H9 (cell line): Measurements from ENCODE around the gene LGALS9C. TPM values are rescaled to one million over a fixed set of nuclear protein-coding genes. Genes with fewer than 3 reads are reported as not detected.
"Not testable (repeated sequence)": the region's sequence is repeated elsewhere in the genome, so short reads cannot be mapped to it uniquely, and the experiment has no call there.

Source experiments
- DNase-seq: peaks from one replicate; pipeline ENCODE4 v3.0.0-alpha.2; 2017
- H2AFZ ChIP-seq: one replicate; pipeline ENCODE4 v1.6.1; 2013; ENCODE audit warnings: mild to moderate bottlenecking, low read length, control low read depth, moderate library complexity
- H2AK5ac ChIP-seq: 2 replicates; pipeline ENCODE4 v1.6.1; 2013; ENCODE audit warnings: low read length, control low read depth, mixed read lengths; ENCODE audit not compliant: insufficient read length
- H2BK120ac ChIP-seq: one replicate; pipeline ENCODE4 v1.6.1; 2013; ENCODE audit warnings: low read depth, mild to moderate bottlenecking, low read length, control low read depth, inconsistent platforms; ENCODE audit not compliant: poor library complexity, severe bottlenecking
- H2BK12ac ChIP-seq: 2 replicates; pipeline ENCODE4 v1.6.1; 2013; ENCODE audit warnings: low read length, control low read depth, mixed read lengths, low read depth; ENCODE audit not compliant: insufficient read length
- H2BK15ac ChIP-seq: 2 replicates; pipeline ENCODE4 v1.6.1; 2013; ENCODE audit warnings: low read depth, low read length, control low read depth
- H2BK20ac ChIP-seq: one replicate; pipeline ENCODE4 v1.6.1; 2013; ENCODE audit warnings: low read depth, mild to moderate bottlenecking, low read length, control low read depth, inconsistent platforms; ENCODE audit not compliant: poor library complexity, severe bottlenecking
- H2BK5ac ChIP-seq: 2 replicates; pipeline ENCODE4 v1.6.1; 2013; ENCODE audit warnings: low read length, control low read depth, mixed read lengths; ENCODE audit not compliant: insufficient read length
- H3K14ac ChIP-seq: 2 replicates; pipeline ENCODE4 v1.6.1; 2013; ENCODE audit warnings: low read length, control low read depth; ENCODE audit not compliant: insufficient read depth
- H3K18ac ChIP-seq: 2 replicates; pipeline ENCODE4 v1.6.1; 2013; ENCODE audit warnings: low read depth, mild to moderate bottlenecking, mixed read lengths, low read length, control low read depth; ENCODE audit not compliant: insufficient read length
- H3K23ac ChIP-seq: 2 replicates; pipeline ENCODE4 v1.6.1; 2013; ENCODE audit warnings: low read length, control low read depth, mixed read lengths, low read depth; ENCODE audit not compliant: insufficient read length
- H3K23me2 ChIP-seq: 2 replicates; pipeline ENCODE4 v1.6.1; 2013; ENCODE audit warnings: low read depth, mild to moderate bottlenecking, mixed read lengths, low read length, control low read depth; ENCODE audit not compliant: insufficient read length, poor library complexity, severe bottlenecking
- H3K27ac ChIP-seq: 2 replicates; pipeline ENCODE4 v1.5.1; 2013; ENCODE audit warnings: low read length, control low read depth, mixed read lengths, low read depth; ENCODE audit not compliant: insufficient read length
- H3K27me3 ChIP-seq: 2 replicates; pipeline ENCODE4 v1.6.1; 2013; ENCODE audit warnings: low read length, control low read depth, inconsistent platforms; ENCODE audit not compliant: insufficient read depth
- H3K4ac ChIP-seq: 2 replicates; pipeline ENCODE4 v1.6.1; 2013; ENCODE audit warnings: low read depth, mild to moderate bottlenecking, control low read depth, inconsistent platforms, low read length, moderate library complexity
- H3K4me1 ChIP-seq: 2 replicates; pipeline ENCODE4 v1.6.1; 2013; ENCODE audit warnings: low read length, control low read depth, inconsistent platforms; ENCODE audit not compliant: insufficient read depth
- H3K4me2 ChIP-seq: 2 replicates; pipeline ENCODE4 v1.6.1; 2013; ENCODE audit warnings: low read length, control low read depth, mixed read lengths; ENCODE audit not compliant: insufficient read length, insufficient read depth
- H3K56ac ChIP-seq: 2 replicates; pipeline ENCODE4 v1.6.1; 2013; ENCODE audit warnings: low read depth, mild to moderate bottlenecking, mixed read lengths, low read length, control low read depth; ENCODE audit not compliant: insufficient read length
- H3K79me1 ChIP-seq: 2 replicates; pipeline ENCODE4 v1.6.1; 2013; ENCODE audit warnings: low read depth, mild to moderate bottlenecking, moderate library complexity, low read length, control low read depth, inconsistent platforms; ENCODE audit not compliant: insufficient read depth, poor library complexity, severe bottlenecking
- H3K79me2 ChIP-seq: 2 replicates; pipeline ENCODE4 v1.6.1; 2013; ENCODE audit warnings: low read length, control low read depth, inconsistent platforms; ENCODE audit not compliant: insufficient read depth
- H3K9ac ChIP-seq: 2 replicates; pipeline ENCODE4 v1.6.1; 2013; ENCODE audit warnings: low read length, control low read depth, mixed read lengths; ENCODE audit not compliant: insufficient read length; ENCODE audit errors: extremely low read depth
- H3K9me3 ChIP-seq: one replicate; pipeline ENCODE4 v1.6.1; 2013; ENCODE audit warnings: low read depth, low read length, inconsistent platforms; ENCODE audit not compliant: control insufficient read depth
- H3T11ph ChIP-seq: one replicate; pipeline ENCODE4 v1.6.1; 2013; ENCODE audit warnings: mild to moderate bottlenecking, low read length, control low read depth, inconsistent platforms
- H4K20me1 ChIP-seq: one replicate; pipeline ENCODE4 v1.6.1; 2013; ENCODE audit not compliant: control insufficient read depth, insufficient read length, insufficient read depth
- H4K5ac ChIP-seq: 2 replicates; pipeline ENCODE4 v1.6.1; 2013; ENCODE audit warnings: low read depth, mild to moderate bottlenecking, mixed read lengths, low read length, control low read depth; ENCODE audit not compliant: insufficient read length
- H4K8ac ChIP-seq: replicated peaks from 2 replicates; pipeline ENCODE4 v1.6.1; 2013; ENCODE audit warnings: low read length, control low read depth, mixed read lengths, low read depth; ENCODE audit not compliant: insufficient read length
- H4K91ac ChIP-seq: 2 replicates; pipeline ENCODE4 v1.6.1; 2013; ENCODE audit warnings: low read depth, mild to moderate bottlenecking, moderate library complexity, mixed read lengths, low read length, control low read depth; ENCODE audit not compliant: insufficient read length
- H3K27ac Mint-ChIP-seq, 3 experiments: 2 replicates in 2 of 3; 3 replicates in 1 of 3; pipeline ENCODE4 v1.8.0; 2020 to 2021; ENCODE audit warnings: mixed read lengths in 3 of 3, mild to moderate bottlenecking in 1 of 3, moderate library complexity in 1 of 3
- H3K27me3 Mint-ChIP-seq: 2 replicates; pipeline ENCODE4 v1.8.0; 2021; ENCODE audit warnings: low read depth, mild to moderate bottlenecking, moderate library complexity, mixed read lengths
- H3K36me3 Mint-ChIP-seq, 3 experiments: 2 replicates in 2 of 3; 3 replicates in 1 of 3; pipeline ENCODE4 v1.8.0; 2020 to 2021; ENCODE audit warnings: low read depth in 3 of 3, mixed read lengths in 3 of 3; ENCODE audit not compliant: insufficient read depth in 1 of 3
- H3K4me1 Mint-ChIP-seq, 2 experiments: 2 replicates each; pipeline ENCODE4 v1.8.0; 2020; ENCODE audit warnings: mixed read lengths in 2 of 2
- H3K4me3 Mint-ChIP-seq, 2 experiments: 2 replicates in 1 of 2; 3 replicates in 1 of 2; pipeline ENCODE4 v1.8.0; 2020 to 2021; ENCODE audit warnings: mild to moderate bottlenecking in 2 of 2, mixed read lengths in 2 of 2, moderate library complexity in 1 of 2
- H3K9me3 Mint-ChIP-seq, 2 experiments: 2 replicates in 1 of 2; 3 replicates in 1 of 2; pipeline ENCODE4 v1.8.0; 2020; ENCODE audit warnings: mild to moderate bottlenecking in 2 of 2, mixed read lengths in 2 of 2, moderate library complexity in 1 of 2
- WGBS: extraction: QIAGEN DNeasy Blood & Tissue Kit; methylation state at CpG from one replicate; pipeline ENCODE4 v1.1.7; 2013; ENCODE audit warnings: missing lambda C conversion rate, low lambda C conversion rate, mixed read lengths; ENCODE audit not compliant: insufficient read length; ENCODE audit errors: extremely low coverage; 5-methylcytosine and 5-hydroxymethylcytosine counted together
- total RNA-seq: library from RNA; stranded (reverse); gene quantifications from 2 replicates; pipeline ENCODE4 v1.2.1, GENCODE V29; 2021

Gene LGALS9C
- total RNA-seq, 1 experiment from 2014 or later: not detected

DNA sequence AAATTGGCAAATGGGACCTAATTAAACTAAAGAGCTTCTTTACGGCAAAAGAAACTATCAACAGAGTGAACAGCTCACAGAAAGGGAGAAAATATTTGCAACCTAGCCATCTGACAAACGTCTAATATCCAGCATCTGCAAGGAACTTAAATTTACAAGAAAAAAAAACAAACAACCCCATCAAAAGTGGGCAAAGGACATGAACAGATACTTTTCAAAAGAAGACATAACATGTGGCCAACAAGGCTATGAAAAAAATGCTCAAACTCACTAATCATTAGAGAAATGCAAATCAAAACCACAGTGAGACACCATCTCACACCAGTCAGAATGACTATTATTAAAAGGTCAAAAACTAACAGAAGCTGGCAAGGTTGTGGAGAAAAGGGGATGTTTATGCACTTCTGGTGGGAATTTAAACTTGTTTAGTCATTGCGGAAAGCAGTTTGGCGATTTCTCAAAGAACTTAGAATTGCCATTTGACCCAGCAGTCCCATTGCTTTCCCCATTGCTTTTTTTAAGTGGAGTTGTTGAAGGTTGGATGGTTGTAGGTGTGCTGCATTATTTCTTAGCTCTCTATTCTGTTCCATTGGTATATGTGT lies 52.4 kb downstream of the LGALS9C start:
- not testable (repeated sequence) for H3K79me2 ChIP-seq, H3K36me3 Mint-ChIP-seq, H3K4me1 Mint-ChIP-seq, H4K5ac ChIP-seq, H3K4ac ChIP-seq, H3K27me3 ChIP-seq, H3K27ac ChIP-seq, H2BK12ac ChIP-seq, H4K8ac ChIP-seq, H3K23me2 ChIP-seq, H2BK5ac ChIP-seq, H3K14ac ChIP-seq, H3K9me3 ChIP-seq, H2AK5ac ChIP-seq, DNase-seq, H3K9me3 Mint-ChIP-seq, H4K91ac ChIP-seq, H3K18ac ChIP-seq, H3K79me1 ChIP-seq, H4K20me1 ChIP-seq, H2BK20ac ChIP-seq, H3K27me3 Mint-ChIP-seq, H3K4me2 ChIP-seq, H3K56ac ChIP-seq, H3K23ac ChIP-seq, H3K27ac Mint-ChIP-seq, H3K4me3 Mint-ChIP-seq, H3T11ph ChIP-seq, H2BK15ac ChIP-seq, H2AFZ ChIP-seq, H3K9ac ChIP-seq, H3K4me1 ChIP-seq, H2BK120ac ChIP-seq
- no CpG with 5 or more reads among the region's 4 CpGs for WGBS

DNA sequence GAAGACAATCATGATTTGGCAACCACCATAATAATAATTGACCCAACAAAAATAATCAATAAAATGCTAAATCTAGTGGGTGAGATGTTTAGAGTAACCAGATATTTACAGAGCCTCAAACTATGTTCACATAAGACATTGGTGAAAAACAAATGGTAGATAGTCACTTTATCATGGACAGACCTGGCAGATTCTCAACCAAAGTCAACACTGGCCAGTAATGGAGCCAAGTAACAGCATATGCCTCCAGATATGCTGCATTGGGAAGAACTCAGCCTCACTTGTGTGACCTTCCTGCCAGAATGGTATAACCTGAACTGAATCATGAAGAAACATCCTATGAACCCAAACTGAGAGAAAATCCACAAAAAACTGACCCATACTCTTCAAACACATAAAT lies 53.8 kb downstream of the LGALS9C start:
- H3K9ac ChIP-seq, H3K4ac ChIP-seq, H2BK5ac ChIP-seq, H3T11ph ChIP-seq, H3K4me1 ChIP-seq, H2BK12ac ChIP-seq, H4K8ac ChIP-seq, H4K91ac ChIP-seq, H3K4me1 Mint-ChIP-seq, H3K79me2 ChIP-seq, H3K4me3 Mint-ChIP-seq, H3K79me1 ChIP-seq, H3K23me2 ChIP-seq, H2BK15ac ChIP-seq, H3K18ac ChIP-seq, H3K27me3 ChIP-seq, H3K23ac ChIP-seq, H4K20me1 ChIP-seq, H3K27me3 Mint-ChIP-seq, H3K27ac Mint-ChIP-seq, H3K9me3 Mint-ChIP-seq, H2BK120ac ChIP-seq, H3K14ac ChIP-seq, H3K56ac ChIP-seq, H3K9me3 ChIP-seq, H2BK20ac ChIP-seq, H2AK5ac ChIP-seq, H3K36me3 Mint-ChIP-seq, H3K4me2 ChIP-seq, H3K27ac ChIP-seq, H4K5ac ChIP-seq, DNase-seq, H2AFZ ChIP-seq: not testable (repeated sequence)
